WTC11 (cell line): ENCODE results near the gene MNT. TPM values are rescaled to one million over a fixed set of nuclear protein-coding genes. Genes with fewer than 3 reads are reported as not detected.

Source experiments
- ATAC-seq: fragments of 200-7000 bp; cut with Tn5 transposase; 2 replicates; pipeline ENCODE4 v1.10.0; 2021; ENCODE audit warnings: mild to moderate bottlenecking, moderate library complexity
- CTCF ChIA-PET: fragments of 300-600 bp; sonication (Branson Sonifier 250); formaldehyde crosslinking; loops from one replicate; lab custom pipeline; 2021; ENCODE audit warnings: antibody characterized with exemption; lab: Charles Lee
- POLR2A ChIA-PET: fragments of 350-600 bp; sonication (Branson Sonifier 250); formaldehyde crosslinking; loops from one replicate; lab custom pipeline; 2021; ENCODE audit warnings: antibody characterized with exemption; lab: Charles Lee
- DNase-seq: peaks from one replicate; pipeline ENCODE4 v3.0.0; 2021; ENCODE audit warnings: low spot score
- H3K27ac Mint-ChIP-seq: 2 replicates; pipeline ENCODE4 v1.8.0; 2021; ENCODE audit warnings: mixed read lengths
- H3K27me3 Mint-ChIP-seq: 2 replicates; pipeline ENCODE4 v1.8.0; 2021; ENCODE audit warnings: low read depth, mild to moderate bottlenecking, moderate library complexity, mixed read lengths
- H3K36me3 Mint-ChIP-seq: 2 replicates; pipeline ENCODE4 v1.8.0; 2021; ENCODE audit warnings: mixed read lengths
- H3K4me1 Mint-ChIP-seq: 2 replicates; pipeline ENCODE4 v1.8.0; 2022; ENCODE audit warnings: mixed read lengths
- H3K4me3 Mint-ChIP-seq: 2 replicates; pipeline ENCODE4 v1.8.0; 2021; ENCODE audit warnings: mild to moderate bottlenecking, moderate library complexity, mixed read lengths
- H3K9me3 Mint-ChIP-seq: 2 replicates; pipeline ENCODE4 v1.8.0; 2021; ENCODE audit warnings: mixed read lengths
- ATF6 ChIP-seq: sonication (generic); formaldehyde crosslinking; IDR thresholded peaks from 2 replicates; pipeline ENCODE4 v1.8.1; 2023; ENCODE audit warnings: mild to moderate bottlenecking, missing genetic modification reagents
- ERG ChIP-seq: fragments of 250-450 bp; sonication (Bioruptor Pico); IDR thresholded peaks from 2 replicates; pipeline ENCODE4 v1.8.0; 2021; ENCODE audit warnings: mild to moderate bottlenecking
- GRHL2 ChIP-seq: fragments of 250-450 bp; sonication (Bioruptor Pico); IDR thresholded peaks from 2 replicates; pipeline ENCODE4 v1.8.0; 2022; ENCODE audit warnings: mild to moderate bottlenecking, moderate library complexity; ENCODE audit not compliant: insufficient replicate concordance, severe bottlenecking
- HMGA2 ChIP-seq: fragments of 250-450 bp; sonication (Bioruptor Pico); IDR thresholded peaks from 2 replicates; pipeline ENCODE4 v1.4.0; 2021; ENCODE audit warnings: mild to moderate bottlenecking, moderate library complexity
- IRF1 ChIP-seq: sonication (generic); formaldehyde crosslinking; IDR thresholded peaks from 2 replicates; pipeline ENCODE4 v1.8.0; 2023; ENCODE audit warnings: missing genetic modification reagents
- JUN ChIP-seq: sonication (generic); formaldehyde crosslinking; IDR thresholded peaks from 2 replicates; pipeline ENCODE4 v1.8.0; 2023; ENCODE audit warnings: mild to moderate bottlenecking, missing genetic modification reagents
- KAT7 ChIP-seq: sonication (generic); formaldehyde crosslinking; IDR thresholded peaks from 2 replicates; pipeline ENCODE4 v1.8.1; 2023; ENCODE audit warnings: missing genetic modification reagents, mild to moderate bottlenecking, borderline replicate concordance
- NR3C1 ChIP-seq: sonication (generic); formaldehyde crosslinking; conservative IDR thresholded peaks from 2 replicates; pipeline ENCODE4 v1.8.1; 2023; ENCODE audit warnings: low read depth, mild to moderate bottlenecking, missing genetic modification reagents
- SMAD3 ChIP-seq: sonication (generic); formaldehyde crosslinking; IDR thresholded peaks from 2 replicates; pipeline ENCODE4 v1.8.0; 2022; ENCODE audit warnings: missing genetic modification reagents, mild to moderate bottlenecking, borderline replicate concordance
- SMAD4 ChIP-seq: sonication (generic); formaldehyde crosslinking; IDR thresholded peaks from 2 replicates; pipeline ENCODE4 v1.8.0; 2022; ENCODE audit warnings: mild to moderate bottlenecking, missing genetic modification reagents
- TEAD1 ChIP-seq: sonication (generic); formaldehyde crosslinking; IDR thresholded peaks from 2 replicates; pipeline ENCODE4 v1.8.0; 2022; ENCODE audit warnings: mild to moderate bottlenecking, missing genetic modification reagents
- USF2 ChIP-seq: sonication (generic); formaldehyde crosslinking; IDR thresholded peaks from 2 replicates; pipeline ENCODE4 v1.8.1; 2023; ENCODE audit warnings: mild to moderate bottlenecking, missing genetic modification reagents, moderate library complexity
- ZNF138 ChIP-seq: sonication (generic); formaldehyde crosslinking; conservative IDR thresholded peaks from 2 replicates; pipeline ENCODE4 v1.8.1; 2022; ENCODE audit warnings: mild to moderate bottlenecking, moderate library complexity, missing genetic modification reagents
- ZNF396 ChIP-seq: fragments of 250-450 bp; sonication (Bioruptor Pico); IDR thresholded peaks from 2 replicates; pipeline ENCODE4 v1.8.0; 2021; ENCODE audit warnings: mild to moderate bottlenecking, moderate library complexity, borderline replicate concordance
- ZNF423 ChIP-seq: fragments of 250-450 bp; sonication (Bioruptor Pico); IDR thresholded peaks from 2 replicates; pipeline ENCODE4 v2.1.2; 2022; ENCODE audit warnings: mild to moderate bottlenecking, moderate library complexity
- ZNF671 ChIP-seq: fragments of 250-450 bp; sonication (Bioruptor Pico); IDR thresholded peaks from 2 replicates; pipeline ENCODE4 v1.8.0; 2021; ENCODE audit warnings: mild to moderate bottlenecking
- total RNA-seq: library from RNA; stranded (reverse); gene quantifications from 3 replicates; pipeline ENCODE4 v1.2.3, GENCODE V29; 2021
- TF ChIP-seq, protein P1 (sequence below): sonication (generic); formaldehyde crosslinking; IDR thresholded peaks from 2 replicates; pipeline ENCODE4 v1.8.0; 2022; ENCODE audit warnings: mild to moderate bottlenecking, missing genetic modification reagents

The MNT gene
- total RNA-seq, 1 experiment from 2014 or later: 21.6 TPM

GRCh38 chr17:2414446-2415064 lies 13.7 kb upstream of the MNT start:
- Mint-ChIP-seq H3K4me1 (peaks cover 5% of the 10 kb centered on the region), H3K27me3 (no peaks in the 10 kb centered on the region), H3K9me3 (no peaks in the 10 kb centered on the region), H3K4me3 (no peak overlapping the region), H3K36me3 (peaks cover 28% of the 10 kb centered on the region), H3K27ac (no peak overlapping the region)
- ChIA-PET CTCF (interaction anchor here (0.6 to 4.6 kb wide), 6 partner anchors 22 to 1218 kb away, joined by 3 to 268 read pairs (median 25); no protein-coding TSS in a partner anchor), POLR2A (interaction anchor here (0.6 kb wide), 3 partner anchors 40 to 1013 kb away, joined by 3 to 7 read pairs (median 5); no protein-coding TSS in a partner anchor)
- DNase-seq (no peak), ATAC-seq (no peak)
- TF ChIP-seq SMAD3 (CRISPR knock-in tag) (no peak), TEAD1 (CRISPR knock-in tag) (no peak), ATF6 (CRISPR knock-in tag) (no peak), KAT7 (CRISPR knock-in tag) (no peak), USF2 (no peak), ZNF396 (CRISPR knock-in tag) (no peak), ZNF671 (CRISPR knock-in tag) (no peak), HMGA2 (no peak), SMAD4 (CRISPR knock-in tag) (no peak), NR3C1 (CRISPR knock-in tag) (no peak), JUN (CRISPR knock-in tag) (no peak), GRHL2 (CRISPR knock-in tag) (no peak), IRF1 (CRISPR knock-in tag) (no peak), ZNF138 (CRISPR knock-in tag) (no peak)
- TF ChIP-seq, protein P1, sequence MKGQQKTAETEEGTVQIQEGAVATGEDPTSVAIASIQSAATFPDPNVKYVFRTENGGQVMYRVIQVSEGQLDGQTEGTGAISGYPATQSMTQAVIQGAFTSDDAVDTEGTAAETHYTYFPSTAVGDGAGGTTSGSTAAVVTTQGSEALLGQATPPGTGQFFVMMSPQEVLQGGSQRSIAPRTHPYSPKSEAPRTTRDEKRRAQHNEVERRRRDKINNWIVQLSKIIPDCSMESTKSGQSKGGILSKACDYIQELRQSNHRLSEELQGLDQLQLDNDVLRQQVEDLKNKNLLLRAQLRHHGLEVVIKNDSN (CRISPR knock-in tag): no peak

DNA sequence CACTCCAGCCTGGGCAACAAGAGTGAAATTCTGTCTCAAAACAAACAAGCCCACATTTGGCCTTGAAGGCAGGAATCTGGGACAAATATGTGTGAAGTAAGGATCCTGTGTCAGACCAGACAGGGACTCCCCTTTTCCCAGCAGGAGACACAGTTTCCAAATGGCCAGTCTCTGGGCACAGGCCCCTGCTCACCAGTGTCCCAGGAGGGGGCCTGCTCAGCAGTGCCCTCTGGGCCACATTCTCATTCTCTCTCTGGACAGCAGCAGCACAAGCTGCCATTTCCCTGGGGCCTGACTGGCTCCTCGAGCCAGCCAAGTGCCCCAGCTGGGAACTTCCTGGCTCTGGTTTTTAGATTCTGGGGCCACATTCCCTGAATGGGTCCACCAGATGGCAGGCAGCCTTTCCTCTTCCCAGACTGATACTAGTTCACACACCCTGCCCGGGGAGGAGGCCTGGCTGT lies 11.7 kb upstream of the MNT start:
- peaks cover 5% of the 10 kb centered on the region for H3K4me1 Mint-ChIP-seq

More for the DNA sequence above, 11.7 kb upstream of the MNT start:
- ChIA-PET CTCF (interaction anchor here (0.8 to 4.6 kb wide), 10 partner anchors 9 to 376 kb away, joined by 3 to 62 read pairs (median 4); partner anchors contain the start of gene MNT), POLR2A (interaction anchor here (0.9 to 1.2 kb wide), 3 partner anchors 10 to 20 kb away, joined by 3 to 5 read pairs (median 3); no protein-coding TSS in a partner anchor)
- peaks cover 22% of the 10 kb centered on the region for H3K36me3 Mint-ChIP-seq
- peak; percentile 76 for ATAC-seq
- no peaks in the 10 kb centered on the region for H3K27me3 Mint-ChIP-seq
- no peak overlapping the region for H3K4me3 Mint-ChIP-seq
- no peaks in the 10 kb centered on the region for H3K9me3 Mint-ChIP-seq
- DNase-seq: peak; percentile 47
- TF ChIP-seq ERG (CRISPR knock-in tag) (no peak), ZNF423 (CRISPR knock-in tag) (peak; percentile 55)
- peak overlapping the region; percentile 87 for H3K27ac Mint-ChIP-seq
